ENCODE results near the gene PNPLA3.

DNA sequence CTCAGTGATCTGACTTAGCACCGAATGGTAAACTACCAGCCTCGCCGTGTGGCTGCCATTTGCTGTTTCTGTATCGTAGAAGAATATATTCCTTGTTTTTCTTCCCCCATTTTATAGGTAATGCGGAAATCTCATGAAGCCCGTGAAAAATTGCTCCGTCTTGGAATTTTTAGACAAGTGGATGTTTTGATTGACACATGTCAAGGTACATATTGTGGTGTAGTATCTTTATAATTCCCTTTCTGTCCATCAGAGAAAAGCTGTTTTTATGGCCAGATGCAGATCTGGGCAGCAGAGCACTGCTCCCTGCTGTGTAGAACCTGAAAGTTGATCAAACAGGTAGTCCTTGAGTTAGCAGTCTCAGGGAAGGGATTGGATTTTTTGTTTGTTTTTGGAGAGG, 45.0 kb downstream of the PNPLA3 start:
- TF ChIP-seq, protein P1, sequence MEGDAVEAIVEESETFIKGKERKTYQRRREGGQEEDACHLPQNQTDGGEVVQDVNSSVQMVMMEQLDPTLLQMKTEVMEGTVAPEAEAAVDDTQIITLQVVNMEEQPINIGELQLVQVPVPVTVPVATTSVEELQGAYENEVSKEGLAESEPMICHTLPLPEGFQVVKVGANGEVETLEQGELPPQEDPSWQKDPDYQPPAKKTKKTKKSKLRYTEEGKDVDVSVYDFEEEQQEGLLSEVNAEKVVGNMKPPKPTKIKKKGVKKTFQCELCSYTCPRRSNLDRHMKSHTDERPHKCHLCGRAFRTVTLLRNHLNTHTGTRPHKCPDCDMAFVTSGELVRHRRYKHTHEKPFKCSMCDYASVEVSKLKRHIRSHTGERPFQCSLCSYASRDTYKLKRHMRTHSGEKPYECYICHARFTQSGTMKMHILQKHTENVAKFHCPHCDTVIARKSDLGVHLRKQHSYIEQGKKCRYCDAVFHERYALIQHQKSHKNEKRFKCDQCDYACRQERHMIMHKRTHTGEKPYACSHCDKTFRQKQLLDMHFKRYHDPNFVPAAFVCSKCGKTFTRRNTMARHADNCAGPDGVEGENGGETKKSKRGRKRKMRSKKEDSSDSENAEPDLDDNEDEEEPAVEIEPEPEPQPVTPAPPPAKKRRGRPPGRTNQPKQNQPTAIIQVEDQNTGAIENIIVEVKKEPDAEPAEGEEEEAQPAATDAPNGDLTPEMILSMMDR (IDR thresholded peaks at IDR 0.05; ENCODE audit: low read depth, low read length) = no peak
- TF ChIP-seq, protein P2, sequence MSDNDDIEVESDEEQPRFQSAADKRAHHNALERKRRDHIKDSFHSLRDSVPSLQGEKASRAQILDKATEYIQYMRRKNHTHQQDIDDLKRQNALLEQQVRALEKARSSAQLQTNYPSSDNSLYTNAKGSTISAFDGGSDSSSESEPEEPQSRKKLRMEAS (IDR thresholded peaks at IDR 0.05; ENCODE audit: low read depth, low read length) = no peak
- no peak for TF ChIP-seq MYC (IDR thresholded peaks at IDR 0.05; ENCODE audit: low read depth, low read length)
